GM04503 (cell line): ENCODE results near the gene PLSCR3.

Experiments
- DNase-seq: peaks from one replicate; pipeline ENCODE4 v3.0.0-alpha.2; 2012; ENCODE audit warnings: low read depth

The PLSCR3 gene

GRCh38 chr17:7394452-7395191, at the start of gene PLSCR3:
PLSCR3 (minus strand) TSS chr17:7394525; CDS start chr17:7394110, 415 bp downstream.
- DNase-seq: no peak

GRCh38 chr17:7443499-7444485, 49.5 kb upstream of the PLSCR3 start:
- no peak for DNase-seq

GRCh38 chr17:7442142-7442541, 47.8 kb upstream of the PLSCR3 start:
- DNase-seq: no peak

- DNase-seq: no peak
Measured at GRCh38 chr17:7441266-7441665, 46.9 kb upstream of the PLSCR3 start.

GRCh38 chr17:7440834-7441195, 46.5 kb upstream of the PLSCR3 start:
- no peak for DNase-seq

- no peak for DNase-seq
Measured at GRCh38 chr17:7440113-7440833, 45.9 kb upstream of the PLSCR3 start.

GRCh38 chr17:7439462-7440112, 45.3 kb upstream of the PLSCR3 start, which contains the start of gene FGF11:
FGF11 (plus strand) TSS chr17:7439512; CDS start chr17:7439621, 109 bp downstream.
- DNase-seq: no peak

- DNase-seq: no peak
Measured at GRCh38 chr17:7438656-7439460, 44.5 kb upstream of the PLSCR3 start.

- DNase-seq: no peak
Measured at GRCh38 chr17:7437950-7438614, 43.8 kb upstream of the PLSCR3 start.

- no peak for DNase-seq
Measured at GRCh38 chr17:7437369-7437863, 43.1 kb upstream of the PLSCR3 start.

GRCh38 chr17:7436556-7437368, 42.4 kb upstream of the PLSCR3 start:
- no peak for DNase-seq

GRCh38 chr17:7435676-7436555, 41.6 kb upstream of the PLSCR3 start:
- DNase-seq: no peak

GRCh38 chr17:7432296-7432695, 38.0 kb upstream of the PLSCR3 start:
- no peak for DNase-seq

GRCh38 chr17:7431231-7431630, 36.9 kb upstream of the PLSCR3 start:
- DNase-seq: no peak

GRCh38 chr17:7429722-7430121, 35.4 kb upstream of the PLSCR3 start:
- no peak for DNase-seq

GRCh38 chr17:7428557-7428956, 34.2 kb upstream of the PLSCR3 start, which contains the start of gene SPEM3:
SPEM3 (plus strand) TSS chr17:7428857; CDS start chr17:7428903, 46 bp downstream.
- no peak for DNase-seq

GRCh38 chr17:7427549-7427948, 33.2 kb upstream of the PLSCR3 start:
- DNase-seq: no peak

- DNase-seq: no peak
Measured at GRCh38 chr17:7426896-7427489, 32.7 kb upstream of the PLSCR3 start.
